HG02981 (cell line): ENCODE results near the gene ZNF275.
"Not testable (repeated sequence)": the region's sequence is repeated elsewhere in the genome, so short reads cannot be mapped to it uniquely, and the experiment has no call there.

Experiments used
- ATAC-seq: cut with Tn5 transposase; IDR thresholded peaks from one replicate; pipeline ENCODE4 v1.9.1; 2021; ENCODE audit warnings: mild to moderate bottlenecking, moderate library complexity; ENCODE audit not compliant: unreplicated experiment

Gene ZNF275

GRCh38 chrX:153386097-153386496 lies 52.1 kb downstream of the ZNF275 start:
- ATAC-seq = no peak

- no peak for ATAC-seq
Observed at GRCh38 chrX:153387345-153387744, 53.4 kb downstream of the ZNF275 start.

- no peak for ATAC-seq
Observed at GRCh38 chrX:153387987-153388721, 54.2 kb downstream of the ZNF275 start.

- no peak for ATAC-seq
Observed at GRCh38 chrX:153388722-153389459, 54.9 kb downstream of the ZNF275 start.

- ATAC-seq = not testable (repeated sequence)
Observed at GRCh38 chrX:153389460-153389768, 55.5 kb downstream of the ZNF275 start.

- ATAC-seq = no peak
Observed at GRCh38 chrX:153392642-153393321, 58.8 kb downstream of the ZNF275 start.

- ATAC-seq = no peak
Observed at GRCh38 chrX:153394612-153395011, 60.7 kb downstream of the ZNF275 start.

GRCh38 chrX:153395613-153396319 lies 61.8 kb downstream of the ZNF275 start:
- ATAC-seq = no peak

GRCh38 chrX:153396320-153397195 lies 62.6 kb downstream of the ZNF275 start:
- ATAC-seq = no peak

GRCh38 chrX:153397256-153397960 lies 63.5 kb downstream of the ZNF275 start:
- no peak for ATAC-seq

- no peak for ATAC-seq
Observed at GRCh38 chrX:153398275-153398960, 64.5 kb downstream of the ZNF275 start.

GRCh38 chrX:153400146-153401132 lies 66.5 kb downstream of the ZNF275 start:
- no peak for ATAC-seq

- no peak for ATAC-seq
Observed at GRCh38 chrX:153401133-153401764, 67.3 kb downstream of the ZNF275 start, which contains the start of gene PNMA6E. TSS of gene PNMA6E (minus strand) at chrX:153401350. CDS start at chrX:153398849, 2,501 bp downstream.
